Limb (tissue), 2 donors: ENCODE results near the gene SPIC.
"Not testable (repeated sequence)": the region's sequence is repeated elsewhere in the genome, so short reads cannot be mapped to it uniquely, and the experiment has no call there.

Source experiments
- DNase-seq, 2 donors: peaks; one replicate each; pipeline ENCODE4 v3.0.0-alpha.2; 2016; ENCODE audit errors: extremely low spot score in 2 of 2

Gene SPIC

GRCh38 chr12:101474711-101475386 lies at the start of gene SPIC:
Gene SPIC (plus strand): TSS chr12:101475336. CDS start chr12:101476905, 1,569 bp downstream.
- no peak for DNase-seq

GRCh38 chr12:101430456-101430855 lies 44.7 kb upstream of the SPIC start:
- no peak for DNase-seq

GRCh38 chr12:101436136-101436535 lies 39.0 kb upstream of the SPIC start:
- DNase-seq = no peak

GRCh38 chr12:101439236-101439635 lies 35.9 kb upstream of the SPIC start:
- DNase-seq = no peak

GRCh38 chr12:101441461-101442224 lies 33.5 kb upstream of the SPIC start:
- no peak for DNase-seq

- DNase-seq = no peak
Observed at GRCh38 chr12:101455685-101456084, 19.5 kb upstream of the SPIC start.

- no peak for DNase-seq
Observed at GRCh38 chr12:101459642-101460346, 15.3 kb upstream of the SPIC start.

- DNase-seq = no peak
Observed at GRCh38 chr12:101468948-101469347, 6.2 kb upstream of the SPIC start.

- no peak for DNase-seq
Observed at GRCh38 chr12:101470939-101471338, 4.2 kb upstream of the SPIC start.

GRCh38 chr12:101471878-101472277 lies 3.3 kb upstream of the SPIC start:
- DNase-seq = not testable (repeated sequence)

- no peak for DNase-seq
Observed at GRCh38 chr12:101474248-101474647, 888 bp upstream of the SPIC start.

GRCh38 chr12:101475751-101476305 lies 692 bp downstream of the SPIC start:
- no peak for DNase-seq

GRCh38 chr12:101480849-101481248 lies 5.7 kb downstream of the SPIC start:
- DNase-seq = no peak

GRCh38 chr12:101485021-101485420 lies 9.9 kb downstream of the SPIC start:
- no peak for DNase-seq

GRCh38 chr12:101488469-101488868 lies 13.3 kb downstream of the SPIC start:
- DNase-seq = no peak

- no peak for DNase-seq
Observed at GRCh38 chr12:101490286-101490920, 15.3 kb downstream of the SPIC start.

- DNase-seq = no peak
Observed at GRCh38 chr12:101491329-101491728, 16.2 kb downstream of the SPIC start.

- DNase-seq = no peak
Observed at GRCh38 chr12:101493556-101493955, 18.4 kb downstream of the SPIC start.

- no peak for DNase-seq
Observed at GRCh38 chr12:101498252-101498651, 23.1 kb downstream of the SPIC start.

- no peak for DNase-seq
Observed at GRCh38 chr12:101501410-101501995, 26.4 kb downstream of the SPIC start.

GRCh38 chr12:101521136-101521535 lies 46.0 kb downstream of the SPIC start:
- DNase-seq = no peak
